D721Med (cell line): ENCODE data around the gene LAMB4.

Experiments
- DNase-seq: peaks from one replicate; pipeline ENCODE4 v3.0.0; 2011; ENCODE audit warnings: low spot score; ENCODE audit not compliant: insufficient read length
- FAIRE-seq: peaks from 2 replicates; lab custom pipeline; 2011; peaks lifted over from hg19 to GRCh38; lab: Jason Lieb, UNC
- CTCF ChIP-seq: IDR thresholded peaks from 2 replicates; pipeline ENCODE4 v1.5.1; 2012; ENCODE audit warnings: mild to moderate bottlenecking, control low read depth; ENCODE audit not compliant: insufficient read depth; ENCODE audit errors: missing control alignments

LAMB4 gene

GRCh38 chr7:108130261-108130660, at the start of gene LAMB4:
Gene LAMB4, minus strand, starts transcription at chr7:108130361. Its CDS starts 7,197 bp downstream, at chr7:108123164.
- FAIRE-seq: no peak
- DNase-seq: no peak
- TF ChIP-seq CTCF: no peak

GRCh38 chr7:108178398-108178797, 48.2 kb upstream of the LAMB4 start:
- FAIRE-seq: no peak
- no peak for TF ChIP-seq CTCF
- no peak for DNase-seq

- no peak for DNase-seq
- no peak for TF ChIP-seq CTCF
- no peak for FAIRE-seq
Observed at GRCh38 chr7:108171164-108171563, 41.0 kb upstream of the LAMB4 start.

- FAIRE-seq (no peak), DNase-seq (no peak)
- no peak for TF ChIP-seq CTCF
Observed at GRCh38 chr7:108170251-108170650, 40.1 kb upstream of the LAMB4 start.

- FAIRE-seq: no peak
- TF ChIP-seq CTCF: no peak
- no peak for DNase-seq
Observed at GRCh38 chr7:108167460-108167859, 37.3 kb upstream of the LAMB4 start.

GRCh38 chr7:108166687-108167086, 36.5 kb upstream of the LAMB4 start:
- FAIRE-seq: no peak
- no peak for TF ChIP-seq CTCF
- DNase-seq: no peak

- DNase-seq (no peak), FAIRE-seq (no peak)
- no peak for TF ChIP-seq CTCF
Observed at GRCh38 chr7:108165723-108166122, 35.6 kb upstream of the LAMB4 start.
